ENCODE results near the gene PHF8.

Gene PHF8

DNA sequence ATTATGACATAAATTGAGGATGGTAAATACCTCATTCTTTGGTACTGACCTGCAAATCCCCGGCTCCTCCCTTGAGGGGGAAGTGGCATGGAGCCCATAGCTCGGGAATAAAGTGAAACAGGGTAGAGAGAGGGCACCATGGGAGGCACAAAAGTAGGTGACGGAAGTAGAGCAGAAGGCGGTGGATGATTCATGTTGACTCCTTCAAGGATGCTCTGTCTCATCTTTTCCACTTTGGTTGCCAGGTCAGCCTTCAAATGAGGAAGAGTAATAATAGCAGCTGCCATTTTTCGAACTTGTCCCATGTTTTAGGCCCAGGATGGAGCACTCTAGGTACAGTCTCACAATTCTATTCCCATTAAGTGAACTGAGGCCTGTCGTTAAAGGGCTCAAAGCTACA, 41.4 kb upstream of the PHF8 start:
- TF ChIP-seq, protein P1, sequence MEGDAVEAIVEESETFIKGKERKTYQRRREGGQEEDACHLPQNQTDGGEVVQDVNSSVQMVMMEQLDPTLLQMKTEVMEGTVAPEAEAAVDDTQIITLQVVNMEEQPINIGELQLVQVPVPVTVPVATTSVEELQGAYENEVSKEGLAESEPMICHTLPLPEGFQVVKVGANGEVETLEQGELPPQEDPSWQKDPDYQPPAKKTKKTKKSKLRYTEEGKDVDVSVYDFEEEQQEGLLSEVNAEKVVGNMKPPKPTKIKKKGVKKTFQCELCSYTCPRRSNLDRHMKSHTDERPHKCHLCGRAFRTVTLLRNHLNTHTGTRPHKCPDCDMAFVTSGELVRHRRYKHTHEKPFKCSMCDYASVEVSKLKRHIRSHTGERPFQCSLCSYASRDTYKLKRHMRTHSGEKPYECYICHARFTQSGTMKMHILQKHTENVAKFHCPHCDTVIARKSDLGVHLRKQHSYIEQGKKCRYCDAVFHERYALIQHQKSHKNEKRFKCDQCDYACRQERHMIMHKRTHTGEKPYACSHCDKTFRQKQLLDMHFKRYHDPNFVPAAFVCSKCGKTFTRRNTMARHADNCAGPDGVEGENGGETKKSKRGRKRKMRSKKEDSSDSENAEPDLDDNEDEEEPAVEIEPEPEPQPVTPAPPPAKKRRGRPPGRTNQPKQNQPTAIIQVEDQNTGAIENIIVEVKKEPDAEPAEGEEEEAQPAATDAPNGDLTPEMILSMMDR (conservative IDR thresholded peaks at IDR 0.05; ENCODE audit: low read depth) = no peak
- no peak for DNase-seq (ENCODE audit: low spot score)
- ChIA-PET POLR2A (ENCODE audit: low non-redundant PET) (no interaction called here), CTCF (no interaction called here)
- no peak overlapping the region for H3K27ac ChIP-seq

DNA sequence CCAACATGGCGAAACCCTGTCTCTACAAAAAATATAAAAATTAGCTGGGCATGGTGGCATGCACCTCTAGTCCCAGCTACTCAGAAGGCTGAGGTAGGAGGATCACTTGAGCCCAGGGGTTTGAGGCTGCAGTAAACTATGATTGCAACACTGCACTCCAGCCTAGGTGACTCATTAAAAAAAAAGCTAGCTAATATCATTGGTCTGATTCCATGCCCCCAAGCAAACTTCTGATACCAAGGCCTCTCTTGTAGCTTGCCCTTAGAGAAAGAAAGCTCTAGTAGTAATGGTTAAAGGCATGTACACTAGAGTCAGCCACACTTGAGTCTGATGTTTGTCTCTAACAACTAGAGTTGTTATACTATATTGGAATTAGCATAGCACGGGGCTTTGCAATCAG, 32.6 kb upstream of the PHF8 start:
- ChIA-PET CTCF (no interaction called here), POLR2A (ENCODE audit: low non-redundant PET) (no interaction called here)
- no peak overlapping the region for H3K27ac ChIP-seq
- DNase-seq (ENCODE audit: low spot score) = peak; percentile 34
- TF ChIP-seq, protein P1 (conservative IDR thresholded peaks at IDR 0.05; ENCODE audit: low read depth) = no peak

DNA sequence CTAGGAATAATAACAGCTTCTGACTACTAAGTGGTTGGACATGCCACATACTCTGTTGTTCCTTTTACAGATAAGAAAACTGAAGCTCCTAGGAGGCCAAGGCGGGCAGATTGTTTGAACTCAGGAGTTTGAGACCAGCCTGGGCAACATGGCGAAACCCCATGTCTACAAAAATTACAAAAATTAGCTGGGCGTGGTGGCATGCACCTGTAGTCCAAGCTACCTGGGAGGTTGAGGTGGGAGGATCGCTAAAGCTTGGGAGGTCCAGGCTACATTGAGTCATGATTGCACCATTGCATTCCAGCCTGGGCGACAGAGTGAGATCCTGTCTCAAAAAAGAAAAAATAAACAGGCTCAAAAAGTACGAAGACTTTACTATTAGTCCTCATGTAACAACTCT, 30.6 kb upstream of the PHF8 start:
- TF ChIP-seq, protein P1 (conservative IDR thresholded peaks at IDR 0.05; ENCODE audit: low read depth) = no peak
- ChIA-PET CTCF (interaction anchor here (0.6 kb wide), 1 partner anchor 82 kb away, joined by 8 read pairs; no protein-coding TSS in a partner anchor), POLR2A (ENCODE audit: low non-redundant PET) (no interaction called here)
- DNase-seq (ENCODE audit: low spot score) = no peak
- H3K27ac ChIP-seq = no peak overlapping the region

DNA sequence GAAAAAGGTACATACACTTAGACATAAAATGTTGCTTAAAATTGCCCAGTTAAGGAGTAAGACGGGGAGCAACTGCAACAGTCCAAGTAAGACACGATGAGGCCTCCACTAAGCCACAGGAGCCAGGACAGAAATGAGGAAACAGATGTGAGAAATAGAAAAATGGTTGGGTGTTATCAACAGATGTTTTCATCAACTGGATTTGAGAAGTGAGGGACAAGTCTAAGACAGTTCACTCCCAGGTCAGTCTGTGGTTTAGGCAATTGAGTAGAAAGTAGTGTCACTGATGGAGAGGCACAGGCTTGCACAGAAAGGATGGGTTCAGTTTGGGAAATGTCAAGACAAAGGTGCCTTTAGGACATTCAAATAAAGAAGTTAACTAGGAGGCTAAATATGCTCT, 23.5 kb upstream of the PHF8 start:
- no peak overlapping the region for H3K27ac ChIP-seq
- ChIA-PET POLR2A (ENCODE audit: low non-redundant PET) (no interaction called here), CTCF (no interaction called here)
- DNase-seq (ENCODE audit: low spot score) = no peak
- TF ChIP-seq, protein P1 (conservative IDR thresholded peaks at IDR 0.05; ENCODE audit: low read depth) = no peak

DNA sequence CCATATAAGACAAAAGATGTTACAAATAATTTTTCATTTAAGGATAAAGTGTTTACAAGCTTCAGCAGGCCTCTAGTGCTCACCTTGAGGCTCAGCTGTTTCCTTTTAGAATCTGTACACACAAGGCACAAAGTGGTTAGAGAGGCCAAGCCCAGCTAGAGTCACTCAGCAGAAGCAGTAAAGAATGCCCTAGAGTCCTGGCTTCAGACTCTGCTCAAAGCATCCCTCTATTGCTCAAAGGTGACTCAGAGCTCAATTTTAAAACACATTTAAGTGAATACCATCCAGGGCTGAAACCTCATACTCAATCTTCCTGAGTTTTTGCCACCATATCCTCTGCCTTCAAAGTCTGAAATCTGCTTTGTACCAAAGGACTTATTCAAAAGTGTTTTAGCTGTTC, 22.6 kb upstream of the PHF8 start:
- ChIA-PET POLR2A (ENCODE audit: low non-redundant PET) (no interaction called here), CTCF (no interaction called here)
- TF ChIP-seq, protein P1 (conservative IDR thresholded peaks at IDR 0.05; ENCODE audit: low read depth) = no peak
- H3K27ac ChIP-seq = no peak overlapping the region
- no peak for DNase-seq (ENCODE audit: low spot score)

DNA sequence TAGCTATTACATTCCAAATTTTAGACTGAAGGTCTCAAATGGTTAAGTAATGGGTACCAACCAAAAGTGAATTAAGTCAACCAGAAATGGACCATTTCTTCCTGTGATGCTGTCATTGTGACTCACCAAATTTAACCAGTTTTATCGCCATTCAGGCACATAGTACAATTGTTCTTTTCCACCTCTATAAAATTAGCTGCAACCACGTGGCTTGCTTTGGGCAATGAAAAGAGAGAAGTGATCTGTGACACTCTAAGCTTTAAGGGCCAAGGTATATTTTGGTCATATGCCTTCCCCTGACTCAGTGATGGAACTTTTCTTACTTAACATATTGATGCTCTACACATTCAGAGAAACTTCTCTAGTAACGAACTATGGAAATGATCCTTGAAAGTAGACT, 20.3 kb upstream of the PHF8 start:
- ChIA-PET CTCF (no interaction called here), POLR2A (ENCODE audit: low non-redundant PET) (no interaction called here)
- DNase-seq (ENCODE audit: low spot score) = no peak
- no peak overlapping the region for H3K27ac ChIP-seq
- TF ChIP-seq, protein P1 (conservative IDR thresholded peaks at IDR 0.05; ENCODE audit: low read depth) = no peak

DNA sequence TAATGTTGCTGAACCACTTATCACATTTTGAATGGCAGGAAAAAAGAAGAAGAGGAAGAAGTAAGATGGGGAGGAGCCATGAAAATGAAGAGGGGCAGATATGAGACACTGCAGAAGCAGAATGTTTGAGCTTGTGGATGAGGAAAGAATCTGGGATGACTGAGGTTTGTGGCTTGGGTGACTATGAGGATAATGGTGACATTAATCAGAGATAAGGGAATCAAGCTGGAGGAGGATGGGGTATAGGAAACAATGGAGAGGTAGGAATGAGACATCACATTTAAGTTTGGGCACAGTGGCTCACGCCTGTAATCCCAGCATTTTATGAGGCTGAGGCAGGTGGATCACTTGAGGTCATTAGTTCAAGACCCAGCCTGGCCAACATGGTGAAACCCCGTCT, 19.1 kb upstream of the PHF8 start:
- H3K27ac ChIP-seq = no peak overlapping the region
- TF ChIP-seq, protein P1 (conservative IDR thresholded peaks at IDR 0.05; ENCODE audit: low read depth) = no peak
- DNase-seq (ENCODE audit: low spot score) = no peak
- ChIA-PET CTCF (no interaction called here), POLR2A (ENCODE audit: low non-redundant PET) (no interaction called here)
